Measurements from ENCODE around the gene SH3RF1.
"Not testable (repeated sequence)": the region's sequence is repeated elsewhere in the genome, so short reads cannot be mapped to it uniquely, and the experiment has no call there.

Gene SH3RF1

DNA sequence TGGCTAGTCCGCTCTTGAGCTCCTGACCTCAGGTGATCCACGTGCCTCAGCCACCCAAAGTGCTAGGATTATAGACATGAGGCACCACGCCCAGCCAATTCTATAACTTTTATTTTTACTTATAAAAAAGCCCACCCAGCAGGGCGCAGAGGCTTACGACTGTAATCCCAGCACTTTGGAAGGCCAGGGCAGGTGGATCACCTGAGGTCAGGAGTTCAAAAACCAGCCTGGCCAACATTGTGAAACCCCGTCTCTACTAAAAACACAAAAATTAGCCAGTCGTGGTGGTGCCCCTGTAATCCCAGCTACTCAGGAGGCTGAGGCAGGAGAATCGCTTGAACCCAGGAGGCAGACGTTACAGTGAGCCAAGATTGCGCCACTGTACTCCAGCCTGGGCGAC is 73.5 kb downstream of the SH3RF1 start:
- not testable (repeated sequence) for DNase-seq

DNA sequence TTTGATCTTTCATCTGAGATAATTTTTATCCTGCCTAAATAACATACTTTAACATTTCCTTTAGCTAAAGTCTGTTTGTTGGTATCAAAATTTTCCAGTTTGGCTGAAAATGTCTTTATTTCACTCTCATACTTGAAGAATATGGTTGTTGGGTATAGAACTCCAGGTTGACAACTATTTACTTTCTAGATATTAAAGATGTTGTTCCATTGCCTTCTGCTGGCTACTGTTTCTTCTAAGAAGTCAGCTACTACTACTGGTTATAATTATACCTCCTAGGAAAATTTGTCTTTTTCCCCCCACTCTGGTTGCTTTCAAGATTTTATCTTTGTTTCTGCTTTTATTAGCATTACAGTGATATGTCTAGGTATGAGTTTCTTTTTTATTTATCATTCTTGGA is 75.7 kb downstream of the SH3RF1 start:
- DNase-seq, result no peak

DNA sequence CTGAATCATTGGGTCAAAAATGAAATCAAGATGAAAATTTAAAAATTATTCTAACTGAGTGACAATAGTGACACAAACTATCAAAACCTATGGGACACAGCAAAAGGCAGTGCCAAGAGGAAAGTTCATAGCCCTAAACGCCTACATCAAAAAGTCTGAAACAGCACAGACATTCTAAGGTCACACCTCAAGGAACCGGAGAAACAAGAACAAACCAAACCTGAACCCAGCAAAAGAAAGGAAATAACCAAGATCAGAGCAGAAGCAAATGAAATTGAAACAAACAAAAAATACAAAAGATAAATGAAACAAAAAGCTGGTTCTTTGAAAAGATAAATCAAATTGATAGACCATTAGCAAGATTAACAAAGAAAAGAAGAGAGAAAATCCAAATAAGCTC is 80.8 kb downstream of the SH3RF1 start:
- not testable (repeated sequence) for DNase-seq

DNA sequence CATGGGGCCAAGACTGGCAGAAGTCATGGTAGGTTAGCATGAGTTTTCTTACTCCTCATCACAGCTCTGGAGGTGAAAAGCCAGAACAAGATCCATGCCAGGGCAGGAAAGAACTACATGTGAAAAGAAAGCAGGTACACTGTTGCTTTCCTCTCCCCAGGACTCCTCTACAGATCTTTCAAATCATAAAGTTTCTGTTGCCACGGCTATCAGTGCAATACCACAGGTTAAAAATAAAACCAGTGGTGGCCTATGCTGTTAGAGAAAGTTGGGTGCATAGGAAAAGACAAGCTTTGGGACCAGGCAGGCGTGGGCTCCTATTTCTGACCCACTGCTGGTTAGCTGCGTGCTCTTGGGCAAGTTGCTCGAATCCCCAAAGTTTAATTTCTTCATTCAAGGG is 81.4 kb downstream of the SH3RF1 start:
- no peak for DNase-seq

DNA sequence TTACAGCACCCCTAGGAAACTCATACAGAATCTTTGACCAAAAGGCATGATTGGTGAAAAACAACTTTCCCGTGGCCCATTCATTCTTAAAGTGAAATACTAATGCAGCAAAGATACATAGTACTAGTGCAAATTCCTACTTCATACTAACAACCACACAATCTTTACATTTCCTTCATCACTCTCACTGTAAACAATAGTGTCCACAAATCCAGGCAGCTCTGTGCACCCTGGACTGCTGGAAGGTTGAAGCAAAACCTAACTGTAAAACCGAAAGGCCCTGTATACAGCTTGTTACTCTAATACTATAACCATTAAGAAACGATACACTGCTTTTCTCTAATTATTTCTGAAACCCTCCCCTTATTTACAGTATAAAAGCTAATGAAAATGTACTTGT is 82.6 kb downstream of the SH3RF1 start:
- no peak for DNase-seq

DNA sequence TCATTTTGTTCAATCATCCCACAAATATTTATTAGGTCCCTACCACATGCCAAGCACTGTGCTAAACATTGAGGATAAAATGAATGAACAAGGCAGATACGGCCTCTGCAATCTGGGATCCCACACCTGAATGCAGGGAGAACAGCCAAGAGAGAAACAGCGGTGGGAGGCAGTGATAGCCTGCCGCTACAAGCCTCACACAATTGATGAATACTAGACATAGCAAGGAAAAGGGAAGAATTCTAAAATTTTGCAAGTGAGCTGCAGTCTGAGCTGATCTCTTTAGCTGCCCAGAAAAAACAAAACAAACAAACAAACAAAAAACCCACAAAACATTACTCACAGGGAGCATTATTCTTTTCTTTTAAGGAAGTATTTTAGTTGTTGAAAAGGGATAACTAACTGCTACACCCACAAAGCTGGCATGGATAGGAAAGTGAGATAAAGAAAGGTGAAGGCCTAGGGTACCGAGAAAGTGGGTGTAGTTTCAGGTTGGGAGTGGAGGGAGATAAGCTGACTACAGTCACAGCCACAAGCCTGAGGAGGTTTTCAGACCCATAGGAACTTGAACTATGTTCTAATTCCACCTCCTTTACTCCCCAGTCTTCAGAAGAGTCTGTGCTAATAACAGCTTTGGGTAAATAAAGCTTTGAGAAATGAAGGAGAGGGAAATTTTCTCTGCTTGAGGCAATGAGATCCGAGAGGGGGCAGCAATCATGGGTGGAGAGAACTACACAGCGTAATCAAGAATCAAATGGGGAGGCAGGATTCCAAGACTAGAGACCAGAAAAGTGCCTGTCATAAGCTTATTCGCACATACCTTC is 85.4 kb downstream of the SH3RF1 start:
- no peak for DNase-seq

DNA sequence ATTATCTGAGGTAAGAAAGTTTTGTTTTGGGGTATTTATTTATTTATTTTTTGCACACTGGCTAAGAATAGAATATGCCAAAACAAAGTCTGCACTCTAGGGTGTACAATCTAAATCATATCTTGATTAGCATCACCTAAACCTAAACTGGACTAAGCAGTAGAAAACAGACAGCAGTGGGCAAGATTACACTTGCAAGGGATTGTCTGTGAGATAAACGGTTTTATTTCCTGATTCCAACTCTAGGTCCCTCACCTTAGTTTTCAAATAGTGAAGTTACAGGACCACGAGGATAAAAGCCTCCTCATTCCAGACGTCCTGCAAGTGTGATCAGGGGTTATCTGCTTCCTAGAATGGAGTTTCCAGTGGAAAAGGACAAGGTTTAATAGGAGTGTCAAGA is 86.1 kb downstream of the SH3RF1 start:
- no peak for DNase-seq

DNA sequence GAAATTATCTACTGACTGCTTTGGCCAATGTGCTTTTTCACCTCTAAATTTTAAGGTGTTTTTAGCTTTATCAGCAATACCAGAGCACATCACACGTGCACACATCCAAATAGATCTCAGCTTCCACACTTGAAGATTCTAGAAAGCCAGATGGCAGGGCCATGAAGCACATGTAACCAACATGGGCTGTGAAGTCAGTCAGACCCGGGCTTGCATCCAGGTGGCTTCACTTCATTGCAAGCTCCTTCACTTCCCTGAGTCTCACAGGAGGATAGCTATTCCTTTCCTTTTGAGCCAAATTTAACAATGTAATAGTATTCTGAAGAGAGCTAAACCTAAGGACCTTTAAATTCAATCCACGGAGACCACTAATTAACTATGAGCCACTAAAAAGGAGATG is 86.5 kb downstream of the SH3RF1 start:
- no peak for DNase-seq

DNA sequence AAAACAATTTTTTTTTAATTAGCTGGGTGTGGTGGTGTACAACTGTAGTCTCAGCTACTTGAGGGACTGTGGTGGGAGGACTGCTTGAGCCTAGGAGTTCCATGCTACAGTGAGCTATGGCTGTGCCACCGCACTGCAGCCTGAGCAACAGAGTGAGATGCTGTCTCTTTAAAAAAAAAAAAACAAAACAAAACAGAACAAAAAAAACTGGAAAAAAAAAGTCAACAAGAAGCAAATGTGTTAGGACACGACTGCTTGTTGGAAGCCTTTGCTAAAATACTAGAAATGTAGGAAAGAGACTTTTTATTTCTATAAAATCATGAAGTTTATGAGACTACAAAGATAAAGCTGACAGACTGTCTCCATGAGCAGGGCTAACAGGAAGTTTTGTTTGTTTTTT is 87.2 kb downstream of the SH3RF1 start:
- no peak for DNase-seq

DNA sequence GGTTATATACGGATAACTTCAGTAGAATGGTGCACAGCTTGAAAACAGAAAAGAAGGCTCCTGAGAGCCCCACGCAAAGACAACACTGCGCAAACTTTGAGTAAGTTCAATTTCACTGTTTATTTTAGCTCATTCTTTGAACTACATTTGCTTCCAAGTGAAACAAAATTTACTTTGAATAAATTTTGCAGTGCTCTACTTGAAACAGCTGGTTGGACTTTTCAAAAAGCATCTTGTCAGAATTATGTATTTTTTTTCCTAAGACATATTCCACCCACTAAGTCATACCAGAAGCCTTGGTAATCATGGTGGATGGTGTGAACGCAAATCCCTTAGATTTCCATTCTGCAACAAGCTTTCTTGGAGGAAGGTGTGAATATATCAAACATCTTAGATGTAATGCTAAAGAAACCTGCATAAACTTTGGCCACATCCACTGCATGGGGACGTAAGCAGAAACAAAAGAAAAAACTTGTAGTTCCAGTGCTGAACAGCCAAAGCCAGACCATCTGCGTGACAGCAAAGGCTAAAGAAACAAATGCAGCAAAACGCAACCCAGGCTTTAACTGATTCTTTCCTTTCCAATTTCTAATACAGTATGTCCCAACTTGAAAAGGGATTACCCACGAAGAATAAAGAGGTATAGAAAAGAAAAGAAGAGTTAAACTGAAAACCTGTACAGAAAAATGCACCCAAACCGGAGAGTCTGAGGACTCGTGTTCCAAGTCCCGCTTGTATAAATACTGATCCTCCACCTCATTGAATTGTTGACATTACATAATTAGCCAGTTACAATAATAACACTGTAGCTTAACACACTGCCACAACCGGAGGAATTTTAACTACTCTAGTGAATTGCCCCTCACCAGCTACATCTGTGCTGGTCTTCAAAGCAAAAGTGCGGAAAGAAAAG is 90.9 kb downstream of the SH3RF1 start:
- no peak for DNase-seq

DNA sequence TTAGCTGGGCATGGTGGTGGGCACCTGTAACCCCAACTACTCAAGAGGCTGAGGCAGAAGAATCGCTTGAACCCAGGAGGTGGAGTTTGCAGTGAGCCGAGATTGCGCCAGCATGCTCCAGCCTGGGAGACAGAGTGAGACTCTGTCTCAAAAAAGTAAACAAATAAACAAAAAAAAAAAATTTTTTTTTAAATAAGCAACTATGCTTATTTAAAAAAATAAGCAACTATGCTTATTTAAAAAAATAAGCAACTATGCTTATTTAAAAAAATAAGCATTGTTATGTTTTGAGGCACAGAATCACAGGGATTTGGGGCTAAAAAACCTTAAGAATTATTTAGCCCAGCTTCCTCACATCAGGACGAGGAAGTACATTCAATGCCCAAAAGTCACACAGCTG is 92.7 kb downstream of the SH3RF1 start:
- not testable (repeated sequence) for DNase-seq

DNA sequence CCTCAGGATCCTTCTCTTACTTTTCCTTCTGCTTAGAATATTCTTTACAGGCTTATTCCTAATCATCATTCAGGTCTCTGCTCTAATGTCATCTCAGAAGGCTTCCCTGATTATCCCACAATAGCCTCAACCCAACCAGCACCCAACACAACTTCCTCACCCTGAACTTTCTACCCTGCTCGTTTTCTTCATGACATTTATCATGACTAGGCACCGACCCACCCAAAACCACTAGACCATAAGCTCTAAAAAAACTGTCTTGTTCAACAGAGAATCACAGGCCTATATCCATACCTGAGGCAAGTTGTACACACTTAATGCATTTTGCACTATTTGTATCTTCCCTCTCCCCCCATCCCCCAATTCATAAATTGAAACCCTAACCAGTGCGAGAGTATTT is 95.3 kb downstream of the SH3RF1 start:
- DNase-seq, result peak; percentile 56

DNA sequence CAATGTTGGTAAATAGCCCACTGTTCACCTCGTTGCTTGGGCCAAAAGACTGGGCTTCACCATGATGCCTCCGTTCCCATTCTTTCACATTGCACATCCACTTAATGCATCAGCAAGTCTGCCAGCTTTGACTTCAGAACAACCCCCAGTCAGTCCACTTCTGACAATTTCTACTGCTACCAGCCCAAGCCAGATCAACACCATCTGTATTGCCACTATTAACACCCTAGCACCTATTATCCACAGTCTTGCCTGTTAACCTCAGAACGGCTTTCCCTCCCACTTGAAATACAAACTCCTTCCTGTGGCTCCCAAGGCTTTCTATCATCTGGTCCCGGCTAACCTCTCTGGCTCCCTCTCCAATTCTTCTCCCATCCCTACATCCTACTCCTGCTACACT is 95.7 kb downstream of the SH3RF1 start:
- no peak for DNase-seq

DNA sequence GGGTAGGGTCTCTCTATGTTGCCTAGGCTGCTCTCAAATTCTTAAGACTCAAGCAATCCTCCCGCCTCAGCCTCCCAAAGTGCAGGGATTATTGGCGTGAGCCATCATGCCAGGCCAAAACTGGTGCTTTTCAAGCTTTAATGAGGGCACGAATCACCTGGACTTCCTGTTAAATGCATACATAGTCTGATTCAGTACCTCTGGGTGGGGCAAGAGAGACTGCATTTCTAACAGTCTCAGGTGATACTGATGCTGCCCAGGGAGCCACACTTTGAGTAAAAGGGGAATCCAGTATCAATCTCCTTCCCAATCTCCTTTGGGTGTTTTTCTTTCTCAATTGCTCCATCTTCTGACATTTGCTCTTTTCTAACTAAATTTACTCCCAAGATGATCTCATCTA is 96.5 kb downstream of the SH3RF1 start:
- DNase-seq, result no peak

DNA sequence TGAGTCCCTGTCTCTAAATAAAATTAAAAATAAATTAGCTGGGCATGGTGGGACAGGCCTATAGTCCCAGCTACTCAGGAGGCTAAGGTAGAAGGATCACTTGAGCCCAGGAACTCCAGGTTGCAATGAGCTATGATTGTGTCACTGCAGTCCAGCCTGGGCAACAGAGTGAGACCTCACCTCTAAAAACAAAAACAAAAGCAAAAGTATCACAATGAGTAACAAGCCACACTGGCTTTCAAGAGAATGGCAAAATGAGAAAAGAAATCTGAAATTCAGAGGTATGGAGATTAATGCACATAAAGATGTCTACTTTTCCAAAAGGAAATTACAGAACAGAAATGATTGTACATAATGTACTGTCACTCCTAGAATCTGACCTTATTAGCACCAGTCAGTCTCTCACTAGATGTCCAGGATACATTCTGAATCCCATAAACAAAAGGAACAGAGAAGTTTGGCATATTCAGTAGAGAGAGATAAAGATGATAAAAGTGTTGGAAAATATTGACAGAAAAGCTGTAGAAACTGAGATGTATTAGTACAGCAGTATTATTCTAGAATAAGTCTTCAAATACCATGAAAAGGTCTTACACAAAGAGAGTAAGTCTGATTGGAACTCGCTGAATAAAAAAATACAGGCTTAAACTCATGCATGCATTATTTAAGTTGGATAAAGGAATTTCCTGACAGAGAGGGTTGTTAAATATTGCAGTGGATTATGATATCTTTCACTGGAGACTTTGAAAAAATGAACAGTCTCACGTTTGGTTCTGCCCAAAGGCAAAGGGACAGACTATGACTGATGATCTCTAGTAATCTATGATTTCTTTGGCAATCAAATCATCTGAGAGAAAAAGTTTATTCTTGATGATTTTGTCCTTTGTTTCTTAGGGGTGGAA is 102.5 kb downstream of the SH3RF1 start:
- DNase-seq, result no peak

DNA sequence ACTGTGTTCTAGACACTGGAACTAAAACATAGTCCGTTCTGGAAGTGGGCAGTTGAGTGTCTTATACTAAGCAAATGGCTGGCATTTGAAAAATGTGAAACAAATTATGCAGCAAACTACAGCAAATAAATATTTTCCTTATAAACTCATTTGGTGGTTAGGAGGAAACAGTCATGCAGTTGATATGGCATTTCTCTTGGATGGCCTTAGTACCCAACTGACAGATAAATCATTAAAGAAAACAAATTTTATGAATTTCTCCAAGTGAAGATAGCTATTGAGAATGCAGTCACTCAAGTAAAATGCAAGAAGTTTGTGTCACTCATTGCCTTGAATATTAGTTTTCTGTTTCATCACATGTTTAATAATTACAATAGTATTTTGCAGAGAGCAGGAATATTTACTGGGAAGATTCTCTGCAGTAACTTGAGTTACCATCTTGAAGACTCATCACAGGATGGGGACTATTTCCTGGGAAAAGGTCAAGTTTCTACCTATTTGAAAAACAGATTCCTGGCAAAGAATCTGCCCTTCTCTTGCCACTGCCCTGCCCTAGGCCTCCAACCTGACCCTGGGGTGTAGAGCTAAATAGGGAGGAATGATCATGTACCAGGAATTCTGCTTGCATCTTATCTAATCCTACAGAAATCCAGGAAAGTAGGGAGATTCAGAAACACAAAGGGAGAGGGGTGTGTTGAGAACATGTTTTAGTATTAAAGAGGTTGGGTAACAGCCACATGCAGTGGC is 105.9 kb downstream of the SH3RF1 start:
- DNase-seq, result no peak

DNA sequence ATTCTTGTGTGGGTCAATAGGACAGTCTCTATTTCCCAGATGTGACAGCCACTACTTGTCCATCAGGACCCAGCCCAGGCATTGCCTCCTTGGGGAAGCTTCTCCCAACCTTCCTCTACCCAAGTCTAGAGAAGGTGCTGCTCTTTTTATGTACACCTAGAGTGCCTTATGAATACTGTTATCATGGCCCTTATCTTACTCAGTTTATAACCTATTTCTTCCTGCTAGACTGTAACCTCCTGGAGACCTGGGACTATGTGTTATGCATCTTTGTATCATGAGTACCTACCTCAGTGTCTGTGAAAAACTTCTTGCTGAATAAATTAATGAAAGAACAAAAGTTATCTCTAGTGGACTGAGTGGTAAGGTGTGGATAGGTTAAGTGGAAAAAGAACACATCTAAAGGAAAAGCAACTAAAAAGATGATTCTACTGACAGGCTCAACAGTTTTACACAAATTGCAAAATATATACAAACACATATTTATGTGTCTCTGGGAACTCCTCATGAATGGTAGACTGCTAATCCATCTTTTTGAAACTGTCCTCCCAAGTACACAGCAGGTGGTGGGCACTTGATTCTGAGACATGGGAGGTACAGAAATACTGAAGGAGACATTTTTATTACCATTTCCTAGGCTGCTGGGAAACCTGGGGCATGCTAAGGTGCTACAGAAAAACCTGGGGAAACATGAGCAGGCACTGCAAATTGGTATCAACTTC is 106.6 kb downstream of the SH3RF1 start:
- no peak for DNase-seq

DNA sequence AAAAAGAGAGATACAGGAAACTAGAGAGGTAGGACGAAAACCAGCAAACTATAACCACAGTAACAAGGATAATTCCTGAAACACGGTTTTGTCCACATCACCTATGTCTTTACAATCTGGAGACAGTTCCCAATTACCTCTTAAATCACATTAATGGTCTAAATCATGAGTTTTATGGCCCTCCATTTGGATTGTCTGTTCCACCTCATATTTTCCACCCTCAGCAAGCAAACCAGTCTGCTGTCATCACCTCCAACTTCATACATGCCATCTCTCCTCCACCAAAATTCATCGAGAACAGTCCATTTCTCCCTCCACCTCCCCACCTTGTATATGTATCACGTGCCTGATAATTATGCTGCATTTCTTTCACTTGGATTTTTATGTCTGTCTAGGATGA is 107.3 kb downstream of the SH3RF1 start:
- DNase-seq, result no peak

DNA sequence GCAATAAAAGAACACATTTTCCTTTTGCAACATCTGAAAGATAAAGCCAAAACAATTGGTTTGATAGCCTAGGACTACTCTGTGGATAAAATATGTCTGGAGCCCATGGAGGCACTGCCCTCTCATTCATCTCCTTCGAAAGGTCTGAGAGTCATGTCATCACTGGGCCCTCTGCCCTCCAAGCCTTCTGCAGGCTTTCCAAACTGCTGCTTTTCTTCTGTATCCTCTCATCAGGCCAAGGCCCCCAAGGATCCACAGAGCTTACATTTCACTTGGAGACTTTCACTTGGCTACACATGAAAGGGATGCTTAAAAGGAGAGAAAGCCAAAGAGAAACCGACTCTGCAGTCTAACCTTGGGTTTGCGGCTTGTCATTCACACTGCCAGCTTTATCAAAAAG is 109.9 kb downstream of the SH3RF1 start:
- no peak for DNase-seq

DNA sequence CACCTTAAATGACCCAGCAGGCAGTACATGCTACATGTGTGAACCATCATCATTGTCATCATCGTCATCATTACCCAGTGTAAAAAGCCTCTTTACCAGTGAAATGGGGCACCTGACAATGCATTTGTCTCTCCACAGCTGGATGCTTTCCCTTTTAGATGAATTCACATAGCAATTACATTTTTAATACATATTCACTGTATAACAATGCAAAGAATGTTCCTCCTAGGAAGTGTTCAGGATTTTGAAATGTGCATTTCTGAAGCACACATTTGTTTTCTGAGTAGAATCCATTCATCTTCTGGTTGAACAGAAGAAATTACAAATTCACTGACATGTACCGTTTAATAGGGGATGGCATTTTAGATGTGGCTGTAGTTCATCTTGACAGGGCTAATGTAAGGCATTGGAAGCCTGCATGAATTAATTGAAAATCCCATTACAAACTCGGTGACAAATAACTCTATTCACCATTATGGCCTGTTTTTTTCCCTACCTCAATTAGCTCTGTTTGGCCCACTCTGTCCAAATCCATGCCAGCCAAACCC is 111.1 kb downstream of the SH3RF1 start:
- no peak for DNase-seq

DNA sequence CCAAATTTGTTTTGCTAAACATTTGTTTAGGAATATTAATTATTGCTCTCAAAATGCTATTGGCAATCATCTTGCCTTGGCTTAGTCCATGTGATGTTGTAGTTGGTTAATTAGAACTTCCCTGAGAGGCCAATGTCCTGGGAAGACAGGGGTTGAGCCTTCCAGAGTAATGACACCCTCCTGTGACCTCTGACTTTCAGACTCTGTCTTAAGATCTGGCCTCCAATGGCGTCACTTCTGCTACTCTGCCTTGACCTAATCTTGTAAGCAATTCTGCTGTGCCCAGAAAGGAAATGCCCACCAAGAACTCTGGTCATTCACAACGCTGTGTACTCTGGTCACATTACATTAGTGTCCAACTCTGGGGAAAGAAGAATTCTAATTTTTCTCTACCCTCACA is 111.9 kb downstream of the SH3RF1 start:
- DNase-seq, result no peak
